K562 (cell line): ENCODE data around the gene COX6A2. TPM values are rescaled to one million over a fixed set of nuclear protein-coding genes. Genes with fewer than 3 reads are reported as not detected.

Source experiments
- ATAC-seq: fragments of 200-7000 bp; cut with Tn5 transposase; 3 replicates; pipeline ENCODE4 v1.9.1; 2020; ENCODE audit warnings: moderate library complexity
- BruUV-seq: library from RNA; stranded (reverse); fragments of 400-500 nt; replicated peaks from 2 replicates; lab custom pipeline; 2021; lab: Mats Ljungman, UMichigan
- CTCF ChIA-PET: fragments of 300-600 bp; formaldehyde crosslinking; extraction: SDS; loops from one replicate; lab custom pipeline; 2021; ENCODE audit warnings: low intra/inter-chr PET ratio; lab: Yijun Ruan, JAX
- POLR2A ChIA-PET: fragments of 300-600, 350-650 bp; sonication (Branson Sonifier 250); formaldehyde crosslinking; extraction: SDS; loops from one replicate; lab custom pipeline; 2021; ENCODE audit warnings: antibody characterized with exemption, inconsistent platforms; lab: Yijun Ruan, JAX
- DNase-seq, 4 experiments: peaks; one replicate each; pipeline versions ENCODE4 v3.0.0 to v3.0.0-alpha.2; 2011 to 2018; ENCODE audit warnings: low spot score in 3 of 4, mixed read lengths in 3 of 4; ENCODE audit errors: extremely low read depth in 1 of 4
- FAIRE-seq: peaks from 2 replicates; lab custom pipeline; 2011; peaks lifted over from hg19 to GRCh38; lab: Jason Lieb, UNC
- H2AFZ ChIP-seq: 2 replicates; pipeline ENCODE4 v1.6.0; 2011; ENCODE audit warnings: low read depth, low read length, control low read depth, inconsistent platforms
- H3K27ac ChIP-seq: fragments of 200-600 bp; 3 replicates; pipeline ENCODE4 v1.8.0; 2011; ENCODE audit warnings: low read depth, mild to moderate bottlenecking, control low read depth, inconsistent platforms, low read length, moderate library complexity, mixed read lengths; ENCODE audit errors: extremely low read depth
- H3K27me3 ChIP-seq, 2 experiments: fragments of 300-600 bp in 1 of 2; 2 replicates in 1 of 2; 3 replicates in 1 of 2; pipeline versions ENCODE4 v1.6.0 to v1.8.0; 2011; ENCODE audit warnings: inconsistent platforms in 2 of 2, low read length in 2 of 2, mild to moderate bottlenecking in 1 of 2, mixed read lengths in 1 of 2, moderate library complexity in 1 of 2; ENCODE audit not compliant: control insufficient read depth in 2 of 2, insufficient read depth in 2 of 2
- H3K36me3 ChIP-seq: fragments of 300-600 bp; 3 replicates; pipeline ENCODE4 v1.8.0; 2011; ENCODE audit warnings: mild to moderate bottlenecking, low read length, inconsistent platforms; ENCODE audit not compliant: control insufficient read depth, insufficient read depth
- H3K4me1 ChIP-seq, 2 experiments: fragments of 200-600 bp in 1 of 2; replicated peaks in 1 of 2; 2 replicates in 1 of 2; 3 replicates in 1 of 2; pipeline versions ENCODE4 v1.5.1 to v1.8.0; 2011; ENCODE audit warnings: inconsistent platforms in 2 of 2, low read length in 2 of 2, mild to moderate bottlenecking in 1 of 2, mixed read lengths in 1 of 2, moderate library complexity in 1 of 2; ENCODE audit not compliant: control insufficient read depth in 2 of 2, insufficient read depth in 2 of 2
- H3K4me2 ChIP-seq: 2 replicates; pipeline ENCODE4 v1.6.1; 2011; ENCODE audit warnings: low read length, control low read depth, inconsistent platforms, mixed read lengths; ENCODE audit not compliant: insufficient read depth
- H3K4me3 ChIP-seq: fragments of 200-600 bp; sonication (generic), shearing (Covaris generic); 2 replicates; pipeline ENCODE4 v1.5.1; 2016; ENCODE audit warnings: control low read depth, inconsistent platforms
- H3K79me2 ChIP-seq: fragments of 200-600 bp; 3 replicates; pipeline ENCODE4 v1.8.0; 2011; ENCODE audit warnings: low read length, inconsistent platforms; ENCODE audit not compliant: control insufficient read depth, insufficient read depth
- H3K9ac ChIP-seq, 2 experiments: 2 replicates each; pipeline versions ENCODE4 v1.6.0 to v1.6.1; 2011; ENCODE audit warnings: low read depth in 2 of 2, low read length in 2 of 2, control low read depth in 1 of 2, inconsistent platforms in 1 of 2, mild to moderate bottlenecking in 1 of 2, mixed read lengths in 1 of 2; ENCODE audit not compliant: insufficient read depth in 1 of 2
- H3K9me1 ChIP-seq: one replicate; pipeline ENCODE4 v1.6.0; 2011; ENCODE audit warnings: inconsistent platforms, mild to moderate bottlenecking, low read length, moderate library complexity; ENCODE audit not compliant: control insufficient read depth, insufficient read depth
- H3K9me3 ChIP-seq: replicated peaks from 2 replicates; pipeline ENCODE4 v1.5.1; 2011; ENCODE audit warnings: low read depth, low read length, inconsistent platforms; ENCODE audit not compliant: control insufficient read depth, insufficient read depth
- H4K20me1 ChIP-seq: replicated peaks from 2 replicates; pipeline ENCODE4 v1.6.1; 2011; ENCODE audit warnings: low read length, inconsistent platforms, mixed read lengths; ENCODE audit not compliant: control insufficient read depth, insufficient read depth
- CXXC5 ChIP-seq: fragments of 250-450 bp; sonication (Bioruptor Pico); IDR thresholded peaks from 2 replicates; pipeline ENCODE4 v1.8.0; 2022; ENCODE audit warnings: inconsistent platforms, mild to moderate bottlenecking, moderate library complexity
- DLX4 ChIP-seq: fragments of 250-450 bp; sonication (Bioruptor Pico); IDR thresholded peaks from 2 replicates; pipeline ENCODE4 v1.6.1; 2021; ENCODE audit warnings: mild to moderate bottlenecking
- DNMT1 ChIP-seq: fragments of 450-650 bp; IDR thresholded peaks from 2 replicates; pipeline ENCODE4 v1.6.1; 2016; ENCODE audit warnings: antibody characterized with exemption, mild to moderate bottlenecking
- FOXJ3 ChIP-seq: sonication (generic); formaldehyde crosslinking; IDR thresholded peaks from 2 replicates; pipeline ENCODE4 v1.4.0; 2020; ENCODE audit warnings: mild to moderate bottlenecking, missing genetic modification reagents
- HNRNPUL1 ChIP-seq: fragments of 200-400 bp; formaldehyde crosslinking; IDR thresholded peaks from 2 replicates; pipeline ENCODE4 v1.6.1; 2017; ENCODE audit warnings: low read length
- MEF2D ChIP-seq: conservative IDR thresholded peaks from 2 replicates; pipeline ENCODE4 v1.6.1; 2016; ENCODE audit warnings: low read depth, missing genetic modification characterization, missing compliant biosample characterization
- NFATC3 ChIP-seq: fragments of 450-650 bp; IDR thresholded peaks from 2 replicates; pipeline ENCODE4 v1.6.1; 2017; ENCODE audit warnings: mild to moderate bottlenecking
- ZKSCAN1 ChIP-seq: fragments of 150-350 bp; IDR thresholded peaks from 2 replicates; pipeline ENCODE4 v1.6.1; 2016; ENCODE audit warnings: low read depth, low read length
- ZNF217 ChIP-seq: sonication (generic); formaldehyde crosslinking; IDR thresholded peaks from 2 replicates; pipeline ENCODE4 v1.8.0; 2022; ENCODE audit warnings: mild to moderate bottlenecking, missing genetic modification reagents
- ZNF518B ChIP-seq: fragments of 250-450 bp; sonication (Bioruptor Pico); IDR thresholded peaks from 2 replicates; pipeline ENCODE4 v1.5.0; 2021; ENCODE audit warnings: mild to moderate bottlenecking, moderate library complexity
- ZNF668 ChIP-seq: fragments of 250-450 bp; sonication (Bioruptor Pico); IDR thresholded peaks from 2 replicates; pipeline ENCODE4 v1.8.0; 2022; ENCODE audit warnings: mild to moderate bottlenecking, inconsistent platforms
- ZZZ3 ChIP-seq: fragments of 450-650 bp; IDR thresholded peaks from 2 replicates; pipeline ENCODE4 v1.6.1; 2016; ENCODE audit warnings: antibody characterized with exemption, mild to moderate bottlenecking, moderate library complexity
- WGBS: fragments of 100-300 bp; shearing (Covaris generic); methylation state at CpG from one replicate; pipeline ENCODE4 v1.1.6; 2016; ENCODE audit warnings: low coverage, mixed read lengths; ENCODE audit not compliant: insufficient coverage; ENCODE audit errors: missing lambda C conversion rate; 5-methylcytosine and 5-hydroxymethylcytosine counted together
- in situ Hi-C: fragments of 300-500 bp; cut with MboI; formaldehyde crosslinking; loops from 4 replicates; pipeline ENCODE4 v1.15.0; 2018; ENCODE audit warnings: inconsistent platforms, mixed read lengths
- intact Hi-C: fragments of 100-400 bp; cut with micrococcal nuclease; formaldehyde crosslinking; loops from 2 replicates; pipeline ENCODE4 v1.14.2; 2022
- polyA plus RNA-seq, 8 experiments: library from polyadenylated mRNA; depleted of rRNA in 4 of 8; stranded (reverse) in 5 of 8; unstranded in 3 of 8; fragments of >200 nt; fragmentation: Nextera tagmentation in 2 of 8; fragmentation: Illumina TruSeq in 1 of 8; extraction: Ambion mirVana in 2 of 8; extraction: Trizol in 1 of 8; gene quantifications; 2 replicates each; pipeline versions ENCODE4 v1.2.1 to v1.2.3, GENCODE V29; 2011 to 2014; ENCODE audit warnings: inconsistent platforms in 1 of 8, missing spikeins in 1 of 8
- total RNA-seq, 7 experiments: library from RNA; depleted of rRNA in 6 of 7; stranded (reverse); fragments of >200 nt in 6 of 7; fragmentation: Illumina TruSeq in 2 of 7; extraction: Trizol in 2 of 7; gene quantifications; 2 replicates each; pipeline versions ENCODE4 v1.2.1 to v1.2.3, GENCODE V29; 2011 to 2021; ENCODE audit warnings: low replicate concordance in 1 of 7
- TF ChIP-seq, protein P1 (sequence below): conservative IDR thresholded peaks from 2 replicates; pipeline ENCODE4 v1.6.1; 2011; ENCODE audit warnings: low read depth, mild to moderate bottlenecking, low read length; ENCODE audit not compliant: control insufficient read depth
- TF ChIP-seq, protein P2 (sequence below): fragments of 200-800 bp; sonication (Bioruptor generic); IDR thresholded peaks from 2 replicates; pipeline ENCODE4 v1.6.1; 2017; ENCODE audit warnings: missing genetic modification characterization, missing compliant biosample characterization

Gene COX6A2
- total and polyA plus RNA-seq, 9 of the 15 experiments (the other 6 are each of a cell fraction or from before 2014, with no cell fraction given), result not detected

DNA sequence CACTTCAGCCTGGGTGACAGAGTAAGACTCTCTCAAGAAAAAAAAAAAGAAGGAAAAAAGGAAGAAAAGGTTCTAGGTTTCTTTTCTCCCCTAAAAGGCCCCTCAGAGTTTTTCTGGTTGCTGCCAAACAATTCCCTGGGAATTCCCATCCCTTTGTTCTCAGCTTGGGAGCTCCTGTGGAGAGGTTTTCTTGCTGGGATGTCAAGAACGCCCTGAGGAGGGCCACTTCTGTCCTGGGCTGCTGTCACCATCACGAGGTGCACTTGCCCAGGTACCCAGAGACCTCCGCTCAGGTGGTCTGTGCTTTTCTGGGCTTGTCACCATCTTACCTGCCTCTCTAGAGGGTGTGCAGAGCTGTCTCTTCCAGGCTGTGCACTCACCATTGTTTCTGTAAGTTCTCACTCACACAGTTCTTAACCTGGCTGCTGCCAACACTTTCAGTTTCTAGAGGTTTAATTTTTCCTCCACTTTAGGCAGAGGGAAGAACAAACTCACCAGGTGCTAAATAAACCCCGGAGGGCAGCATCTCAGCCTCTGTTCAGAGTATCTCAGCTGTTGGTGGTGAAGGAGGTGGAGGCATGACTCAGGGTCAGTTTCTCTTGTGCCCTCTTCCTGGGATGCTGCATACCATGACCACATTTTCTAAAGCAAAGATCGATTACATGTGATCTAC is 2.4 kb upstream of the COX6A2 start (continued):
- TF ChIP-seq ZNF518B (no peak), FOXJ3 (CRISPR knock-in tag) (no peak), NFATC3 (no peak)

GRCh38 chr16:31429796-31430195 is 1.6 kb upstream of the COX6A2 start:
- TF ChIP-seq DNMT1 (no peak), ZZZ3 (no peak), DLX4 (no peak), CXXC5 (CRISPR knock-in tag) (no peak), HNRNPUL1 (no peak), ZNF668 (CRISPR knock-in tag) (no peak), MEF2D (tag) (no peak), ZNF217 (CRISPR knock-in tag) (no peak), ZKSCAN1 (no peak)
- TF ChIP-seq, protein P1, sequence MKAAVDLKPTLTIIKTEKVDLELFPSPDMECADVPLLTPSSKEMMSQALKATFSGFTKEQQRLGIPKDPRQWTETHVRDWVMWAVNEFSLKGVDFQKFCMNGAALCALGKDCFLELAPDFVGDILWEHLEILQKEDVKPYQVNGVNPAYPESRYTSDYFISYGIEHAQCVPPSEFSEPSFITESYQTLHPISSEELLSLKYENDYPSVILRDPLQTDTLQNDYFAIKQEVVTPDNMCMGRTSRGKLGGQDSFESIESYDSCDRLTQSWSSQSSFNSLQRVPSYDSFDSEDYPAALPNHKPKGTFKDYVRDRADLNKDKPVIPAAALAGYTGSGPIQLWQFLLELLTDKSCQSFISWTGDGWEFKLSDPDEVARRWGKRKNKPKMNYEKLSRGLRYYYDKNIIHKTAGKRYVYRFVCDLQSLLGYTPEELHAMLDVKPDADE, result no peak
- TF ChIP-seq, protein P2, sequence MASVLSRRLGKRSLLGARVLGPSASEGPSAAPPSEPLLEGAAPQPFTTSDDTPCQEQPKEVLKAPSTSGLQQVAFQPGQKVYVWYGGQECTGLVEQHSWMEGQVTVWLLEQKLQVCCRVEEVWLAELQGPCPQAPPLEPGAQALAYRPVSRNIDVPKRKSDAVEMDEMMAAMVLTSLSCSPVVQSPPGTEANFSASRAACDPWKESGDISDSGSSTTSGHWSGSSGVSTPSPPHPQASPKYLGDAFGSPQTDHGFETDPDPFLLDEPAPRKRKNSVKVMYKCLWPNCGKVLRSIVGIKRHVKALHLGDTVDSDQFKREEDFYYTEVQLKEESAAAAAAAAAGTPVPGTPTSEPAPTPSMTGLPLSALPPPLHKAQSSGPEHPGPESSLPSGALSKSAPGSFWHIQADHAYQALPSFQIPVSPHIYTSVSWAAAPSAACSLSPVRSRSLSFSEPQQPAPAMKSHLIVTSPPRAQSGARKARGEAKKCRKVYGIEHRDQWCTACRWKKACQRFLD (CRISPR knock-in tag), result no peak

More at GRCh38 chr16:31429796-31430195, 1.6 kb upstream of the COX6A2 start:
- Histone ChIP-seq H3K27me3 (peaks cover under 1 to 5% of the 10 kb centered on the region in 2 experiments; a peak in 4 of 5 replicates), H3K27ac (no peak overlapping the region), H3K9ac (no peak overlapping the region), H3K9me1 (no peaks in the 10 kb centered on the region), H2AFZ (no peak overlapping the region), H4K20me1 (no peaks in the 10 kb centered on the region), H3K9me3 (no peaks in the 10 kb centered on the region), H3K4me1 (peaks cover 0 to 10% of the 10 kb centered on the region in 2 experiments; a peak in 2 of 5 replicates), H3K36me3 (no peaks in the 10 kb centered on the region), H3K4me2 (no peak overlapping the region), H3K4me3 (no peak overlapping the region), H3K79me2 (no peaks in the 10 kb centered on the region)
- CTCF ChIA-PET, result no interaction called here
- POLR2A ChIA-PET, result no interaction called here
- 3% methylated on average over 3 of the region's 3 CpGs for WGBS
- intact Hi-C loops, result no loop called here
- no peak for DNase-seq
- in situ Hi-C loops, result loop anchor here (25.0 kb wide), 1 partner anchor 442 kb away; the partner anchor contains the start of gene HSD3B7
- FAIRE-seq, result no peak
- no TSS peak for BruUV-seq
- ATAC-seq, result no peak
